OCI-LY7 (cell line): ENCODE results near the gene ATAD3C. TPM values are rescaled to one million over a fixed set of nuclear protein-coding genes. Genes with fewer than 3 reads are reported as not detected.

Source experiments
- BruUV-seq: library from RNA; stranded (reverse); fragments of 400-500 nt; replicated peaks from 2 replicates; lab custom pipeline; 2021; lab: Mats Ljungman, UMichigan
- CTCF ChIA-PET: fragments of 300-600 bp; sonication (Branson Sonifier 250); formaldehyde crosslinking; loops from one replicate; lab custom pipeline; 2022; ENCODE audit warnings: antibody characterized with exemption; ENCODE audit not compliant: unreplicated experiment; lab: Charles Lee
- POLR2A ChIA-PET: fragments of 300-600 bp; sonication (Branson Sonifier 250); formaldehyde crosslinking; loops from one replicate; lab custom pipeline; 2022; ENCODE audit warnings: antibody characterized with exemption; lab: Charles Lee
- DNase-seq: peaks from one replicate; pipeline ENCODE4 v3.0.0-alpha.2; 2015; ENCODE audit warnings: low spot score
- H2AFZ ChIP-seq: fragments of 200-600 bp; sonication (generic), shearing (Covaris generic); 2 replicates; pipeline ENCODE4 v1.6.1; 2014; ENCODE audit warnings: mild to moderate bottlenecking, antibody characterized with exemption, low read length, moderate library complexity
- H3K27ac ChIP-seq: fragments of 200-600 bp; sonication (generic); 2 replicates; pipeline ENCODE4 v1.5.1; 2014; ENCODE audit warnings: mixed run types, low read depth, mild to moderate bottlenecking, moderate library complexity, low read length, inconsistent platforms; ENCODE audit not compliant: poor library complexity, severe bottlenecking
- H3K36me3 ChIP-seq: fragments of 200-600 bp; sonication (generic); 2 replicates; pipeline ENCODE4 v1.6.1; 2014; ENCODE audit warnings: mild to moderate bottlenecking, antibody characterized with exemption, low read length, moderate library complexity, mixed read lengths; ENCODE audit not compliant: insufficient read depth
- H3K4me1 ChIP-seq: fragments of 200-600 bp; sonication (generic); 2 replicates; pipeline ENCODE4 v1.5.1; 2014; ENCODE audit warnings: mild to moderate bottlenecking, low read length; ENCODE audit not compliant: insufficient read depth, poor library complexity, severe bottlenecking
- H3K4me2 ChIP-seq: fragments of 200-600 bp; sonication (generic); 2 replicates; pipeline ENCODE4 v1.6.1; 2014; ENCODE audit warnings: mild to moderate bottlenecking, low read length
- H3K4me3 ChIP-seq: fragments of 200-600 bp; sonication (generic); 2 replicates; pipeline ENCODE4 v1.5.1; 2014; ENCODE audit warnings: mild to moderate bottlenecking, low read depth, low read length; ENCODE audit not compliant: poor library complexity, severe bottlenecking
- H3K79me2 ChIP-seq: fragments of 200-600 bp; sonication (generic); 2 replicates; pipeline ENCODE4 v1.6.1; 2016; ENCODE audit warnings: low read depth, mild to moderate bottlenecking, low read length, moderate library complexity, mixed read lengths; ENCODE audit not compliant: insufficient read depth
- H3K9me2 ChIP-seq: fragments of 200-600 bp; sonication (generic); 2 replicates; pipeline ENCODE4 v1.6.1; 2016; ENCODE audit warnings: mild to moderate bottlenecking, low read length, mixed read lengths; ENCODE audit not compliant: insufficient read depth
- H3K9me3 ChIP-seq: fragments of 200-600 bp; sonication (generic); 2 replicates; pipeline ENCODE4 v1.6.1; 2014; ENCODE audit warnings: mild to moderate bottlenecking, mixed run types, low read length, mixed read lengths
- H4K20me1 ChIP-seq: fragments of 200-600 bp; sonication (generic); 2 replicates; pipeline ENCODE4 v1.6.1; 2014; ENCODE audit warnings: mild to moderate bottlenecking, antibody characterized with exemption, low read length, moderate library complexity, mixed read lengths; ENCODE audit not compliant: insufficient read depth
- CTCF ChIP-seq: fragments of 200-600 bp; sonication (generic); conservative IDR thresholded peaks from 2 replicates; pipeline ENCODE4 v1.5.1; 2014; ENCODE audit warnings: mild to moderate bottlenecking, antibody characterized with exemption, low read length, moderate library complexity, mixed read lengths
- EZH2phosphoT487 ChIP-seq: fragments of 200-600 bp; sonication (generic); IDR thresholded peaks from 2 replicates; pipeline ENCODE4 v1.6.1; 2018; ENCODE audit warnings: low read depth, borderline replicate concordance, mild to moderate bottlenecking, mixed run types, antibody characterized with exemption, low read length, moderate library complexity, mixed read lengths
- intact Hi-C: fragments of 100-400 bp; cut with micrococcal nuclease; formaldehyde crosslinking; loops from one replicate; pipeline ENCODE4 v1.10.0; 2022; ENCODE audit not compliant: unreplicated experiment
- total RNA-seq, 2 experiments: library from RNA; depleted of rRNA in 1 of 2; stranded (reverse); fragments of >200 nt in 1 of 2; shearing (Covaris generic) in 1 of 2; gene quantifications; 2 replicates each; pipeline ENCODE4 v1.2.3, GENCODE V29; 2014 to 2022

ATAD3C gene
- total RNA-seq, 2 experiments from 2014 or later = 1.6 to 3.0 TPM

GRCh38 chr1:1419813-1420653 is 29.5 kb upstream of the ATAD3C start:
- ChIA-PET POLR2A (no interaction called here), CTCF (no interaction called here)
- no peak overlapping the region for H3K4me3 ChIP-seq

GRCh38 chr1:1420654-1421141 is 28.8 kb upstream of the ATAD3C start:
- intact Hi-C loops = no loop called here
- Histone ChIP-seq H3K36me3 (no peaks in the 10 kb centered on the region), H3K27ac (no peak overlapping the region), H3K9me2 (no peaks in the 10 kb centered on the region), H4K20me1 (no peaks in the 10 kb centered on the region), H2AFZ (no peak overlapping the region), H3K4me1 (no peaks in the 10 kb centered on the region), H3K4me3 (no peak overlapping the region), H3K4me2 (no peak overlapping the region), H3K79me2 (no peaks in the 10 kb centered on the region), H3K9me3 (no peaks in the 10 kb centered on the region)
- CTCF ChIA-PET = no interaction called here
- no peak for DNase-seq
- TF ChIP-seq CTCF (no peak), EZH2phosphoT487 (no peak)
- no TSS peak for BruUV-seq
- POLR2A ChIA-PET = no interaction called here

More at GRCh38 chr1:1419813-1420653, 29.5 kb upstream of the ATAD3C start:
- Histone ChIP-seq H3K36me3 (no peaks in the 10 kb centered on the region), H3K9me2 (no peaks in the 10 kb centered on the region), H3K4me1 (no peaks in the 10 kb centered on the region), H3K4me2 (no peak overlapping the region), H3K79me2 (no peaks in the 10 kb centered on the region), H2AFZ (no peak overlapping the region), H3K9me3 (no peaks in the 10 kb centered on the region), H4K20me1 (no peaks in the 10 kb centered on the region), H3K27ac (no peak overlapping the region)
- TF ChIP-seq EZH2phosphoT487 (no peak), CTCF (no peak)
- intact Hi-C loops = no loop called here
- no TSS peak for BruUV-seq
- no peak for DNase-seq
